Fibroblast of the aortic adventitia (primary cell): Measurements from ENCODE around the gene IL31RA. TPM values are rescaled to one million over a fixed set of nuclear protein-coding genes. Genes with fewer than 3 reads are reported as not detected.

Experiments
- DNase-seq: peaks from one replicate; pipeline ENCODE4 v3.0.0-alpha.2; 2010; ENCODE audit warnings: low read depth
- H3K4me3 ChIP-seq: 2 replicates; pipeline ENCODE4 v1.5.1; 2011; ENCODE audit warnings: low read depth, mild to moderate bottlenecking, control low read depth, low read length, moderate library complexity
- total RNA-seq: library from RNA; depleted of rRNA; stranded (reverse); fragments of >200 nt; gene quantifications from 2 replicates; pipeline ENCODE4 v1.2.3, GENCODE V29; 2012; ENCODE audit warnings: low replicate concordance
- TF ChIP-seq, protein P1 (sequence below): IDR thresholded peaks from 2 replicates; pipeline ENCODE4 v1.5.1; 2011; ENCODE audit warnings: mild to moderate bottlenecking, low read length, control low read depth, inconsistent platforms; ENCODE audit not compliant: insufficient read depth

Gene IL31RA
- total RNA-seq, 1 donor: 0.72 TPM

- no peak overlapping the region for H3K4me3 ChIP-seq
- peak; percentile 85 for DNase-seq
- TF ChIP-seq, protein P1, sequence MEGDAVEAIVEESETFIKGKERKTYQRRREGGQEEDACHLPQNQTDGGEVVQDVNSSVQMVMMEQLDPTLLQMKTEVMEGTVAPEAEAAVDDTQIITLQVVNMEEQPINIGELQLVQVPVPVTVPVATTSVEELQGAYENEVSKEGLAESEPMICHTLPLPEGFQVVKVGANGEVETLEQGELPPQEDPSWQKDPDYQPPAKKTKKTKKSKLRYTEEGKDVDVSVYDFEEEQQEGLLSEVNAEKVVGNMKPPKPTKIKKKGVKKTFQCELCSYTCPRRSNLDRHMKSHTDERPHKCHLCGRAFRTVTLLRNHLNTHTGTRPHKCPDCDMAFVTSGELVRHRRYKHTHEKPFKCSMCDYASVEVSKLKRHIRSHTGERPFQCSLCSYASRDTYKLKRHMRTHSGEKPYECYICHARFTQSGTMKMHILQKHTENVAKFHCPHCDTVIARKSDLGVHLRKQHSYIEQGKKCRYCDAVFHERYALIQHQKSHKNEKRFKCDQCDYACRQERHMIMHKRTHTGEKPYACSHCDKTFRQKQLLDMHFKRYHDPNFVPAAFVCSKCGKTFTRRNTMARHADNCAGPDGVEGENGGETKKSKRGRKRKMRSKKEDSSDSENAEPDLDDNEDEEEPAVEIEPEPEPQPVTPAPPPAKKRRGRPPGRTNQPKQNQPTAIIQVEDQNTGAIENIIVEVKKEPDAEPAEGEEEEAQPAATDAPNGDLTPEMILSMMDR: peak; percentile 5
Observed at GRCh38 chr5:55904152-55904551, 53.0 kb downstream of the IL31RA start.

- DNase-seq: no peak
- no peak overlapping the region for H3K4me3 ChIP-seq
- TF ChIP-seq, protein P1: no peak
Observed at GRCh38 chr5:55905251-55905650, 54.1 kb downstream of the IL31RA start.

DNA sequence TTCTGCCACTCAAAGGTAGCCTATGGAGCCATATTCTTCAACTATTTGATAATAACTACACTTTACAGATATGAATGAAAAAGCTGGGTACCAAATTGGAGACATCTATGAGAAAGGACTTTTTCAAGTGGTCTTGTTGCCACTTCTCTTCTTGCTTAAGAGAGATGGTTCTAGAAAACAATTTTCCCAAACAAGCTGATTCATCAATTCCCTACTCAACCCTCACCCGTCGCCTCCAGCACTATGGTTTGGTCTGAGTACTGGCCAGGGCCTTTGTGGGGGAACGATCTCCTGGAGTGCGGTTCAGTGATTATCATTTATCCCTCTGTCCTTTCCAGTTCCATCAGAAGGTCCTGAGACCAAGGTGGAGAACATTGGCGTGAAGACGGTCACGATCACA, 56.8 kb downstream of the IL31RA start:
- DNase-seq: no peak
- no peak overlapping the region for H3K4me3 ChIP-seq
- TF ChIP-seq, protein P1: no peak

DNA sequence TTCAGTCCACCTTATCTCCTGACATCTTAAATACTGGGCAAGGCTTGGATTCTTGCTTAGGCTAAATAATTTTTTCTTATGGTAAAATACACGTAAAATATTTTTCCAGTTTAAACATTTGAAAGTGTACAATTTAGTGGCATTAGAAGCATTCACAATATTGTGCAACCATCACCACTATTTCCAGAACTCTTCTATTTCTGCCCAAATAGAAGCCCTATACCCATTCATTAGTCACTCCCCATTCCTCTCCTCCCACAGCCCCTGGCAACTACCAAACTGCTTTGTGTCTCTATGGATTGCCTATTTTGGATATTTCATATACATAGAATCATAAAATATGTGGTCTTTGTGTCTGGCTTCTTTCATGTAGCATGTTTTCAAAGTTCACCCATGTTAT, 57.6 kb downstream of the IL31RA start:
- DNase-seq: peak; percentile 34
- TF ChIP-seq, protein P1: no peak
- no peak overlapping the region for H3K4me3 ChIP-seq

GRCh38 chr5:55911784-55912653, 60.9 kb downstream of the IL31RA start:
- no peak overlapping the region for H3K4me3 ChIP-seq
- TF ChIP-seq, protein P1: no peak
- DNase-seq: peak; percentile 74

GRCh38 chr5:55913466-55914413, 62.6 kb downstream of the IL31RA start:
- TF ChIP-seq, protein P1: no peak
- no peak for DNase-seq
- no peak overlapping the region for H3K4me3 ChIP-seq
